PC-9 (cell line): ENCODE measurements around the gene ELOA.

Experiments
- EZH2 ChIP-seq: fragments of 200-600 bp; sonication (generic); IDR thresholded peaks from 2 replicates; pipeline ENCODE4 v1.8.0; 2017; ENCODE audit warnings: antibody characterized with exemption, low read depth
- TF ChIP-seq, protein P1 (sequence below): fragments of 200-600 bp; sonication (generic); conservative IDR thresholded peaks from 2 replicates; pipeline ENCODE4 v1.6.1; 2017; ENCODE audit warnings: mixed run types, antibody characterized with exemption, mild to moderate bottlenecking, moderate library complexity

DNA sequence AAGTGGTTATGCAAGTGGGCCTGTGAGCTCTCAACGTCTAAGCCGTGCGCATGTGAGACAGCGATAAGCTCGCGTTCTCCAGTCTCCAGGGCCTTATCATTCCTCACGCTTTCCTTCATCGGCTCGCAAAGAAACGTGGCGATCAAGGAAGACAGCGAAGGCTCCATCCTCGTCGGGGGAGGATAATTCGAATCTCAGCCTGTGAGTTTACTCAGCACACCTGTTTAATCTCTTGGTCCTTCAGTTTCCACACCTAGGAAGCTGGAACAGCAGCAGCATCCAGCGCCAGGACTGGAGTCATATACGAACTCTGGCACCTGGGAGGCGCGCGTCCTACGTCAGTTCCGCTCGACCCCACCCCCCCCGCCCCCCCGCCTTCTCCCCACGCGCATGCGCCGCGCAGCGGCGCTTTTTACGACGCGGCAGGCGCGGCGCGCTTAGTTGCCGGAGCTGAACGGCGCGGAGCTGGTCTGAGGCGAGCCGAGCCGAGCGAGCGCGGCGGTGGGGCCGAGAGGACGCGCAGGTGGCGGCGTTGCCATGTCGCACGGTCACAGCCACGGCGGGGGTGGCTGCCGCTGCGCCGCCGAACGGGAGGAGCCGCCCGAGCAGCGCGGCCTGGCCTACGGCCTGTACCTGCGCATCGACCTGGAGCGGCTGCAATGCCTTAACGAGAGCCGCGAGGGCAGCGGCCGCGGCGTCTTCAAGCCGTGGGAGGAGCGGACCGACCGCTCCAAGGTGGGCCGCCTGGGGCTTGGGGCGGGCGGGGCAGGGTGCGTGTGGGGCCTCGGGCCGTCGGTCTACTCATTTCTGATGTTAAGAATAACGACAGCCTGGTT is 34.9 kb downstream of the ELOA start, which contains the start of gene PITHD1:
- no peak for TF ChIP-seq EZH2
- TF ChIP-seq, protein P1, sequence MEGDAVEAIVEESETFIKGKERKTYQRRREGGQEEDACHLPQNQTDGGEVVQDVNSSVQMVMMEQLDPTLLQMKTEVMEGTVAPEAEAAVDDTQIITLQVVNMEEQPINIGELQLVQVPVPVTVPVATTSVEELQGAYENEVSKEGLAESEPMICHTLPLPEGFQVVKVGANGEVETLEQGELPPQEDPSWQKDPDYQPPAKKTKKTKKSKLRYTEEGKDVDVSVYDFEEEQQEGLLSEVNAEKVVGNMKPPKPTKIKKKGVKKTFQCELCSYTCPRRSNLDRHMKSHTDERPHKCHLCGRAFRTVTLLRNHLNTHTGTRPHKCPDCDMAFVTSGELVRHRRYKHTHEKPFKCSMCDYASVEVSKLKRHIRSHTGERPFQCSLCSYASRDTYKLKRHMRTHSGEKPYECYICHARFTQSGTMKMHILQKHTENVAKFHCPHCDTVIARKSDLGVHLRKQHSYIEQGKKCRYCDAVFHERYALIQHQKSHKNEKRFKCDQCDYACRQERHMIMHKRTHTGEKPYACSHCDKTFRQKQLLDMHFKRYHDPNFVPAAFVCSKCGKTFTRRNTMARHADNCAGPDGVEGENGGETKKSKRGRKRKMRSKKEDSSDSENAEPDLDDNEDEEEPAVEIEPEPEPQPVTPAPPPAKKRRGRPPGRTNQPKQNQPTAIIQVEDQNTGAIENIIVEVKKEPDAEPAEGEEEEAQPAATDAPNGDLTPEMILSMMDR: no peak
